Testis (tissue), 3 donors: Measurements from ENCODE around the gene FAM169A. TPM values are rescaled to one million over a fixed set of nuclear protein-coding genes. Genes with fewer than 3 reads are reported as not detected.

Source experiments
- DNase-seq: peaks from one replicate; pipeline ENCODE4 v3.0.0-alpha.2; 2019
- H3K27ac ChIP-seq, 2 donors: fragments of 200-600 bp; sonication (generic); one replicate each; pipeline ENCODE4 v1.5.1; 2019
- H3K27me3 ChIP-seq: fragments of 200-600 bp; sonication (generic); one replicate; pipeline ENCODE4 v1.5.1; 2019
- H3K36me3 ChIP-seq: fragments of 200-600 bp; sonication (generic); one replicate; pipeline ENCODE4 v1.5.1; 2017; ENCODE audit warnings: low read depth; ENCODE audit errors: missing control alignments
- H3K4me1 ChIP-seq: fragments of 200-600 bp; sonication (generic); one replicate; pipeline ENCODE4 v1.5.1; 2019
- H3K4me3 ChIP-seq, 2 donors: fragments of 200-600 bp; sonication (generic); one replicate each; pipeline ENCODE4 v1.5.1; 2017 to 2019
- H3K9me3 ChIP-seq: fragments of 200-600 bp; sonication (generic); one replicate; pipeline ENCODE4 v1.5.1; 2017
- CTCF ChIP-seq, 3 experiments: fragments of 450-650 bp in 2 of 3; fragments of 200-600 bp in 1 of 3; sonication (generic) in 1 of 3; IDR thresholded peaks; one replicate each; pipeline ENCODE4 v1.5.1; 2016 to 2019; ENCODE audit warnings: antibody characterized with exemption in 3 of 3, mild to moderate bottlenecking in 2 of 3, moderate library complexity in 1 of 3
- POLR2A ChIP-seq: fragments of 450-650 bp; IDR thresholded peaks from one replicate; pipeline ENCODE4 v1.6.1; 2017; ENCODE audit warnings: antibody characterized with exemption, mild to moderate bottlenecking, moderate library complexity
- WGBS, 2 donors: methylation state at CpG; one replicate each; pipeline ENCODE4 v1.1.5; 2018; 5-methylcytosine and 5-hydroxymethylcytosine counted together
- intact Hi-C: fragments of 100-400 bp; cut with DNase I; formaldehyde crosslinking; loops from one replicate; pipeline ENCODE4 v1.15.1; 2023; ENCODE audit warnings: low total_unique reads
- polyA plus RNA-seq: library from polyadenylated mRNA; stranded (reverse); fragments of 350-450 nt; fragmentation: Illumina TruSeq; extraction: RNeasy Lipid Tissue Mini Kit (QIAGEN cat#74804); gene quantifications from one replicate; pipeline ENCODE4 v1.2.3, GENCODE V29; 2014; ENCODE audit warnings: low read depth, low replicate concordance; ENCODE audit not compliant: insufficient read depth
- total RNA-seq, 2 donors: library from RNA; depleted of rRNA; stranded (reverse); fragments of >200 nt; gene quantifications; one replicate each; pipeline ENCODE4 v1.2.3, GENCODE V29; 2016

FAM169A gene
- total and polyA plus RNA-seq, 3 donors from 2014 or later, result 25.1 to 69.2 (median 58.6) TPM

DNA sequence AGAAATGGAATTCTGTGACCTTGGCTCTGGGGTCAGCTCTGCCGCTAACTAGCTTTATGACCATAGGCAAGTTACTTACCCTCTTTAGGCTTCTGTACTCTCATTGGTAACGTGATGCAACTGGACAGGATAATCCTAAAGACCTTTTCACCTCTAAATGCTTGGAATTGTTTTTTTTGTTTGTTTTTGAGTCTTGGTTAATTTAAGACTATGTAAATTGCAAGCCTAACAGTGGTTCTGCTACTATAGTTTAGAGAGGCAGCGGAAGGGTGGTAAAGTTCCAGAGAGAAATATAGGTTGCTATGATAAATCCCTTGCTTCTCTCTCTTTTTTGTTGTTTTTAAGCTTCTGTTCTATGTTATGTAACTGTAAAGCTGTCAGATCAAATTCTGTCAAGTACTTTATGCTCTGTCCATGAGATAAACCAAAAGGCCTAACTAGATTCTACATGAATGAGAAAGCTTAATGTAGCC, 17.6 kb downstream of the FAM169A start:
- Histone ChIP-seq H3K27ac (no peak overlapping the region), H3K9me3 (no peaks in the 10 kb centered on the region), H3K4me3 (no peak overlapping the region), H3K4me1 (peaks cover 7% of the 10 kb centered on the region), H3K27me3 (no peaks in the 10 kb centered on the region), H3K36me3 (no peaks in the 10 kb centered on the region)
- 88 to 90% methylated on average over 3 of the region's 3 CpGs for WGBS, 2 donors
- TF ChIP-seq POLR2A, result no peak
- TF ChIP-seq CTCF (IDR thresholded peaks at IDR 0.05), result no peak
- no peak for DNase-seq
- intact Hi-C loops, result no loop called here

DNA sequence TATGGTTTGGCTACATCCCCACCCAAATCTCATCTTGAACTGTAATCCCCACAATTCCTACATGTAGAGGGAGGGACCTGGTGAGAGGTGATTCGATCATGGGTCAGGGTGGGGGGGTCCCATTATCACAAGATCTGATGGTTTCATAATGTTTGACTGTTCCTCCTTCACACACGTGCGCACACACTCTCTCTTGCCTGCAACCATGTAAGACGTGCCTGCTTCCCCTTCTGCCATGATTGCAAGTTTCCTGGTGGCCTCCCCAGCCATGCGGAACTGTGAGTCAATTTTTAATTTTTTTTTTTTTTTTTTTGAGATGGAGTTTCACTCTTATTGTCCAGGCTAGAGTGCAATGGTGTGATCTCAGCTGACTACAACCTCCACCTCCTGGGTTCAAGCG, 27.0 kb downstream of the FAM169A start:
- 91 to 95% methylated on average over 6 of the region's 6 CpGs for WGBS, 2 donors
- intact Hi-C loops, result no loop called here
- Histone ChIP-seq H3K9me3 (no peaks in the 10 kb centered on the region), H3K4me3 (no peak overlapping the region), H3K4me1 (no peaks in the 10 kb centered on the region), H3K36me3 (no peaks in the 10 kb centered on the region), H3K27me3 (no peaks in the 10 kb centered on the region), H3K27ac (no peak overlapping the region)
- TF ChIP-seq CTCF (IDR thresholded peaks at IDR 0.05) (no peak), POLR2A (no peak)
- no peak for DNase-seq

DNA sequence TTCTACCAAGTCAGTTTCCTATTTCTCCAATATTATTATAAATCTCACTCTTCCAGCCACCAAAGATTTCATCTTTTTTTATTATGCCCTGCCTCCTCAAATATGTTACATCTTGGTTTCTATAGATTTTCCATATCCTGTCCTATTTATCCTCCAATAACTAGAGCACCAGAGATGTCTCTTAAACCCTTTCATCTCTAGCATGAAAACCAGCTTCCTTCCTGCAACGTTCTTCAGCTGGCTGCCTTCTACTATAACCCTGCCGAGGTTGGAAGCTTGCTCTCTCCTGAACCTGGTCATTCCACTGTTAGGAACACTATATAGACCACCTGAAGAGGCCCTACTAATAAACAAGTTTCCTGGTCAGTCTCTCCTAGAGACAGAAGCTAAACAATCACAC, 27.9 kb downstream of the FAM169A start:
- Histone ChIP-seq H3K4me1 (no peaks in the 10 kb centered on the region), H3K27me3 (no peaks in the 10 kb centered on the region), H3K9me3 (no peaks in the 10 kb centered on the region), H3K36me3 (no peaks in the 10 kb centered on the region), H3K27ac (no peak overlapping the region), H3K4me3 (no peak overlapping the region)
- DNase-seq, result no peak
- TF ChIP-seq POLR2A (no peak), CTCF (IDR thresholded peaks at IDR 0.05) (no peak)
- intact Hi-C loops, result no loop called here
- 80 to 83% methylated on average over 2 of the region's 2 CpGs for WGBS, 2 donors

GRCh38 chr5:74837115-74837514, 29.1 kb downstream of the FAM169A start:
- H3K27me3 ChIP-seq, result no peaks in the 10 kb centered on the region
- intact Hi-C loops, result no loop called here
- H3K4me3 ChIP-seq, result no peak overlapping the region
- DNase-seq, result no peak
- WGBS, 2 donors, result 50 to 82% methylated on average over 1 of the region's 1 CpG
- TF ChIP-seq POLR2A (no peak), CTCF (IDR thresholded peaks at IDR 0.05) (no peak)
- no peaks in the 10 kb centered on the region for H3K4me1 ChIP-seq
- no peaks in the 10 kb centered on the region for H3K9me3 ChIP-seq
- H3K36me3 ChIP-seq, result no peaks in the 10 kb centered on the region
- H3K27ac ChIP-seq, result no peak overlapping the region

GRCh38 chr5:74833537-74834266, 32.5 kb downstream of the FAM169A start:
- no peak for DNase-seq
- 93 to 99% methylated on average over 3 of the region's 3 CpGs for WGBS, 2 donors
- Histone ChIP-seq H3K36me3 (no peaks in the 10 kb centered on the region), H3K4me3 (no peak overlapping the region), H3K27me3 (no peaks in the 10 kb centered on the region), H3K27ac (no peak overlapping the region), H3K9me3 (no peaks in the 10 kb centered on the region), H3K4me1 (no peaks in the 10 kb centered on the region)
- intact Hi-C loops, result no loop called here
- TF ChIP-seq CTCF (IDR thresholded peaks at IDR 0.05) (no peak), POLR2A (no peak)
